Prostate gland (tissue), 2 donors: ENCODE measurements around the gene FIBCD1. TPM values are rescaled to one million over a fixed set of nuclear protein-coding genes. Genes with fewer than 3 reads are reported as not detected.

Experiments used
- DNase-seq: peaks from one replicate; pipeline ENCODE4 v3.0.0-alpha.2; 2019; ENCODE audit warnings: low spot score
- H3K27ac ChIP-seq, 2 donors: fragments of 200-600 bp; sonication (generic); 2 replicates each; pipeline ENCODE4 v1.5.1; 2017 to 2019
- H3K27me3 ChIP-seq: fragments of 200-600 bp; sonication (generic); replicated peaks from 2 replicates; pipeline ENCODE4 v1.5.1; 2019; ENCODE audit not compliant: insufficient read depth
- H3K36me3 ChIP-seq, 2 donors: fragments of 200-600 bp; sonication (generic); 1 replicate in 1 of 2; 2 replicates in 1 of 2; pipeline versions ENCODE4 v1.5.1 to v1.8.1; 2017 to 2019
- H3K4me1 ChIP-seq: fragments of 200-600 bp; sonication (generic); replicated peaks from 2 replicates; pipeline ENCODE4 v1.5.1; 2019
- H3K4me3 ChIP-seq, 2 donors: fragments of 200-600 bp; sonication (generic); 2 replicates each; pipeline ENCODE4 v1.5.1; 2017 to 2019
- H3K9me3 ChIP-seq: fragments of 200-600 bp; sonication (generic); 2 replicates; pipeline ENCODE4 v1.5.1; 2017
- CTCF ChIP-seq, 4 experiments: fragments of 200-600 bp in 2 of 4; fragments of 450-650 bp in 2 of 4; sonication (generic) in 2 of 4; IDR thresholded peaks; 1 replicate in 3 of 4; 2 replicates in 1 of 4; pipeline ENCODE4 v1.5.1; 2016 to 2019; ENCODE audit warnings: antibody characterized with exemption in 4 of 4, mild to moderate bottlenecking in 2 of 4, moderate library complexity in 2 of 4
- POLR2A ChIP-seq: fragments of 450-650 bp; IDR thresholded peaks from one replicate; pipeline ENCODE4 v1.6.1; 2016; ENCODE audit warnings: antibody characterized with exemption, mild to moderate bottlenecking
- POLR2AphosphoS5 ChIP-seq: sonication (generic); formaldehyde crosslinking; IDR thresholded peaks from one replicate; pipeline ENCODE4 v1.6.1; 2017; ENCODE audit warnings: antibody characterized with exemption
- WGBS: methylation state at CpG from one replicate; pipeline ENCODE4 v1.1.5; 2018; 5-methylcytosine and 5-hydroxymethylcytosine counted together
- intact Hi-C: fragments of 100-400 bp; cut with DNase I; formaldehyde crosslinking; loops from one replicate; pipeline ENCODE4 v1.14.2; 2022
- total RNA-seq, 2 donors: library from RNA; depleted of rRNA; stranded (reverse); fragments of >200 nt; gene quantifications; one replicate each; pipeline ENCODE4 v1.1.0, GENCODE V29; 2016

The FIBCD1 gene
- total RNA-seq, 2 donors from 2014 or later, result 0.36 to 13.2 TPM

GRCh38 chr9:130986356-130986965 lies 47.4 kb upstream of the FIBCD1 start:
- WGBS, result 59% methylated on average over 24 of the region's 24 CpGs

GRCh38 chr9:130985606-130986162 lies 46.6 kb upstream of the FIBCD1 start:
- no peaks in the 10 kb centered on the region for H3K9me3 ChIP-seq
- H3K4me3 ChIP-seq, result no peak overlapping the region
- TF ChIP-seq CTCF (IDR thresholded peaks at IDR 0.05), result no peak
- no peak for TF ChIP-seq POLR2A
- no peak for TF ChIP-seq POLR2AphosphoS5
- H3K27me3 ChIP-seq, result no peaks in the 10 kb centered on the region
- H3K27ac ChIP-seq, result no peak overlapping the region
- H3K4me1 ChIP-seq, result no peaks in the 10 kb centered on the region
- H3K36me3 ChIP-seq, result no peaks in the 10 kb centered on the region
- intact Hi-C loops, result no loop called here
- 60% methylated on average over 5 of the region's 5 CpGs for WGBS
- DNase-seq, result no peak

More at GRCh38 chr9:130986356-130986965, 47.4 kb upstream of the FIBCD1 start:
- intact Hi-C loops, result no loop called here
- H3K9me3 ChIP-seq, result no peaks in the 10 kb centered on the region
- H3K4me1 ChIP-seq, result no peaks in the 10 kb centered on the region
- no peak for TF ChIP-seq POLR2A
- TF ChIP-seq POLR2AphosphoS5, result no peak
- no peak for TF ChIP-seq CTCF (IDR thresholded peaks at IDR 0.05)
- H3K36me3 ChIP-seq, result no peaks in the 10 kb centered on the region
- no peak overlapping the region for H3K4me3 ChIP-seq
- H3K27ac ChIP-seq, result no peak overlapping the region
- H3K27me3 ChIP-seq, result no peaks in the 10 kb centered on the region
- DNase-seq, result no peak

- DNase-seq, result no peak
- no peaks in the 10 kb centered on the region for H3K27me3 ChIP-seq
- no peaks in the 10 kb centered on the region for H3K36me3 ChIP-seq
- H3K4me3 ChIP-seq, result no peak overlapping the region
- H3K27ac ChIP-seq, result no peak overlapping the region
- TF ChIP-seq POLR2AphosphoS5, result no peak
- TF ChIP-seq POLR2A, result no peak
- no peak for TF ChIP-seq CTCF (IDR thresholded peaks at IDR 0.05)
- no peaks in the 10 kb centered on the region for H3K4me1 ChIP-seq
- H3K9me3 ChIP-seq, result no peaks in the 10 kb centered on the region
- intact Hi-C loops, result no loop called here
- WGBS, result 87% methylated on average over 6 of the region's 6 CpGs
Observed at GRCh38 chr9:130985029-130985428, 46.0 kb upstream of the FIBCD1 start.

DNA sequence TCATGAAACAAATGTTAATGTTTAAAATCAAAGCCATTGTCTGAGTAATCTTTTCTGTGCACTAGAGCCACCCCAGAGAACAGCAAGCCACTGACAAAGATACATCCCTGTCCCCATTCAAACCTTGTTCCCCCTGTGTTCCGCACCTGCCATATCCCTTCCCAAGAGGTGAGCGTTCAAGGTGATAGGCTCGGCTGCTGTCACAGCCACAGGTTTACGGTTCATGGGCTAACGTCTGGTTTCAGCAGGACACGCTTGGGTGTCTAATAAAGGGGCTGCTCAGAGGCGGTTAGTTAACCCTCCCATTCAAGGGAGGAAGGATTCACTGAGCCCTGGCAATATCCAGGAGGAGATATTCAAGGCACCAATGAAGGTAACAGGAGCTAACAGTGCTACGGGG lies 45.5 kb upstream of the FIBCD1 start:
- Histone ChIP-seq H3K27ac (no peak overlapping the region), H3K4me3 (no peak overlapping the region), H3K27me3 (no peaks in the 10 kb centered on the region), H3K36me3 (no peaks in the 10 kb centered on the region), H3K9me3 (no peaks in the 10 kb centered on the region), H3K4me1 (no peaks in the 10 kb centered on the region)
- DNase-seq, result no peak
- TF ChIP-seq POLR2A (no peak), POLR2AphosphoS5 (no peak)
- intact Hi-C loops, result no loop called here
- WGBS, result 84% methylated on average over 8 of the region's 8 CpGs

GRCh38 chr9:130983970-130984369 lies 44.9 kb upstream of the FIBCD1 start:
- Histone ChIP-seq H3K27ac (no peak overlapping the region), H3K4me3 (no peak overlapping the region), H3K27me3 (no peaks in the 10 kb centered on the region), H3K4me1 (no peaks in the 10 kb centered on the region), H3K36me3 (no peaks in the 10 kb centered on the region), H3K9me3 (no peaks in the 10 kb centered on the region)
- TF ChIP-seq POLR2A (no peak), POLR2AphosphoS5 (no peak), CTCF (IDR thresholded peaks at IDR 0.05) (no peak)
- intact Hi-C loops, result no loop called here
- DNase-seq, result no peak
- WGBS, result 93% methylated on average over 11 of the region's 11 CpGs
